PC-9 (cell line): ENCODE results near the gene UBE2E2.

ENCODE experiments used
- EZH2 ChIP-seq: fragments of 200-600 bp; sonication (generic); IDR thresholded peaks from 2 replicates; pipeline ENCODE4 v1.8.0; 2017; ENCODE audit warnings: antibody characterized with exemption, low read depth
- TF ChIP-seq, protein P1 (sequence below): fragments of 200-600 bp; sonication (generic); conservative IDR thresholded peaks from 2 replicates; pipeline ENCODE4 v1.6.1; 2017; ENCODE audit warnings: mixed run types, antibody characterized with exemption, mild to moderate bottlenecking, moderate library complexity

DNA sequence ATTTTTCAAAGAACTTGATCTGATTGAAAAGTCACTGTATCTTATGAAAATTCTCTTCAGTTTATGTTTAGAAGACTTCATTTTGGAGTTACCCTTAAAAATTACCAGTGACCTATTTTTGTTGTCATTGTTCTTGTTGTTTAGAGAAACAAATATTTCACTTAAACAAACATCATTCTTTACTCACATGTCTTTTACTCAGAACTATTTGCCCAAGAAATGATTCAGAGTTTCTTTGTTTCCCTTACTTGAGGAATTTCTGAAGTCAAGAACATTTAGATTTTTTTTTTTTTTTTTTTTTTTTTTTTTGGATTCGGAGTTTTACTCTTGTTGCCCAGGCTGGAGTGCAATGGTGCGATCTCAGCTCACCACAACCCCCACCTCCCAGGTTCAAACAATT, 343.1 kb downstream of the UBE2E2 start:
- TF ChIP-seq, protein P1, sequence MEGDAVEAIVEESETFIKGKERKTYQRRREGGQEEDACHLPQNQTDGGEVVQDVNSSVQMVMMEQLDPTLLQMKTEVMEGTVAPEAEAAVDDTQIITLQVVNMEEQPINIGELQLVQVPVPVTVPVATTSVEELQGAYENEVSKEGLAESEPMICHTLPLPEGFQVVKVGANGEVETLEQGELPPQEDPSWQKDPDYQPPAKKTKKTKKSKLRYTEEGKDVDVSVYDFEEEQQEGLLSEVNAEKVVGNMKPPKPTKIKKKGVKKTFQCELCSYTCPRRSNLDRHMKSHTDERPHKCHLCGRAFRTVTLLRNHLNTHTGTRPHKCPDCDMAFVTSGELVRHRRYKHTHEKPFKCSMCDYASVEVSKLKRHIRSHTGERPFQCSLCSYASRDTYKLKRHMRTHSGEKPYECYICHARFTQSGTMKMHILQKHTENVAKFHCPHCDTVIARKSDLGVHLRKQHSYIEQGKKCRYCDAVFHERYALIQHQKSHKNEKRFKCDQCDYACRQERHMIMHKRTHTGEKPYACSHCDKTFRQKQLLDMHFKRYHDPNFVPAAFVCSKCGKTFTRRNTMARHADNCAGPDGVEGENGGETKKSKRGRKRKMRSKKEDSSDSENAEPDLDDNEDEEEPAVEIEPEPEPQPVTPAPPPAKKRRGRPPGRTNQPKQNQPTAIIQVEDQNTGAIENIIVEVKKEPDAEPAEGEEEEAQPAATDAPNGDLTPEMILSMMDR: no peak
- no peak for TF ChIP-seq EZH2
